GM21825 (cell line): Measurements from ENCODE around the gene PSTPIP1.
"Not testable (repeated sequence)": the region's sequence is repeated elsewhere in the genome, so short reads cannot be mapped to it uniquely, and the experiment has no call there.

Experiments used
- ATAC-seq: cut with Tn5 transposase; IDR thresholded peaks from one replicate; pipeline ENCODE4 v1.9.1; 2021; ENCODE audit warnings: mild to moderate bottlenecking, moderate library complexity; ENCODE audit not compliant: unreplicated experiment

The PSTPIP1 gene

GRCh38 chr15:76994971-76995945 lies at the start of gene PSTPIP1:
Gene PSTPIP1, plus strand, starts transcription at chr15:76995126. Its CDS starts 448 bp downstream, at chr15:76995574.
- ATAC-seq: peak; percentile 53

GRCh38 chr15:76945494-76946093 lies 49.3 kb upstream of the PSTPIP1 start:
- ATAC-seq: no peak

- ATAC-seq: no peak
Measured at GRCh38 chr15:76947454-76947853, 47.5 kb upstream of the PSTPIP1 start.

GRCh38 chr15:76951220-76951619 lies 43.7 kb upstream of the PSTPIP1 start:
- no peak for ATAC-seq

GRCh38 chr15:76953913-76954312 lies 41.0 kb upstream of the PSTPIP1 start:
- ATAC-seq: no peak

- ATAC-seq: no peak
Measured at GRCh38 chr15:76954744-76955143, 40.2 kb upstream of the PSTPIP1 start.

- no peak for ATAC-seq
Measured at GRCh38 chr15:76961268-76962011, 33.5 kb upstream of the PSTPIP1 start.

- ATAC-seq: no peak
Measured at GRCh38 chr15:76962337-76963013, 32.5 kb upstream of the PSTPIP1 start.

GRCh38 chr15:76963596-76963995 lies 31.3 kb upstream of the PSTPIP1 start:
- no peak for ATAC-seq

GRCh38 chr15:76964157-76964556 lies 30.8 kb upstream of the PSTPIP1 start:
- no peak for ATAC-seq

GRCh38 chr15:76966051-76966450 lies 28.9 kb upstream of the PSTPIP1 start:
- ATAC-seq: not testable (repeated sequence)

GRCh38 chr15:76967067-76967466 lies 27.9 kb upstream of the PSTPIP1 start:
- ATAC-seq: no peak

GRCh38 chr15:76968306-76968705 lies 26.6 kb upstream of the PSTPIP1 start:
- ATAC-seq: no peak

GRCh38 chr15:76972389-76973361 lies 22.3 kb upstream of the PSTPIP1 start:
- ATAC-seq: no peak

GRCh38 chr15:76973362-76973743 lies 21.6 kb upstream of the PSTPIP1 start:
- no peak for ATAC-seq

- ATAC-seq: no peak
Measured at GRCh38 chr15:76973906-76974305, 21.0 kb upstream of the PSTPIP1 start.

- ATAC-seq: no peak
Measured at GRCh38 chr15:76974456-76975036, 20.4 kb upstream of the PSTPIP1 start.

GRCh38 chr15:76976141-76976540 lies 18.8 kb upstream of the PSTPIP1 start:
- ATAC-seq: no peak

- no peak for ATAC-seq
Measured at GRCh38 chr15:76976572-76977270, 18.2 kb upstream of the PSTPIP1 start.
